Endometrial microvascular endothelial cells (primary cell): ENCODE results near the gene ATN1. TPM values are rescaled to one million over a fixed set of nuclear protein-coding genes. Genes with fewer than 3 reads are reported as not detected.
"Not testable (repeated sequence)": the region's sequence is repeated elsewhere in the genome, so short reads cannot be mapped to it uniquely, and the experiment has no call there.

Experiments
- in situ Hi-C: cut with HindIII; loops from 2 replicates; pipeline ENCODE4 v1.10.0; 2017; ENCODE audit warnings: low sequenced_read_pairs, low pct_unique_long_range_greater_than_20kb; ENCODE audit errors: inconsistent ontology term
- total RNA-seq: library from RNA; depleted of rRNA; stranded (reverse); fragments of >200 nt; gene quantifications from one replicate; pipeline ENCODE4 v1.2.3, GENCODE V29; 2015; ENCODE audit errors: inconsistent ontology term

ATN1 gene
- total RNA-seq, 1 donor from 2014 or later = 26.8 TPM

- in situ Hi-C loops = no loop called here
Measured at GRCh38 chr12:6899837-6900519, 27.8 kb upstream of the ATN1 start.

- in situ Hi-C loops = no loop called here
Measured at GRCh38 chr12:6902448-6902847, 25.3 kb upstream of the ATN1 start.

DNA sequence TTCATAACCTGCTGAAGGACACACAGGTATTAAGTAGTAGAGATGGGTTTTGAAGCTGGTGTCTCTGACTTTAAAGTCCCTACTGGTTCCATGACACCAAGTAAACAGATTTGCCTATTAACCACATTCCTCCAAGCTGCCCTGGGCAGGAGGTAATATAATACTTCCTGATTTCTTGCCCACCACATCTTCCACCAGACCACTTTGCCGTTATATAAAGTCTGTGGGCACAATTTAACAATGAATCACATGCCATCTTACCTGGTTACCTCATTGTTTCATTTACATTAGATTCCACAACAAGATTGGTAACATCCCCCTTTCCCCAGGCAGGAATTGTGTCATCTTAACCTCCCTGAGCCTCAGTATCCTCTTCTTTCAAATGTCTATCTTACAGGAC, 24.0 kb upstream of the ATN1 start:
- in situ Hi-C loops = no loop called here

GRCh38 chr12:6904280-6905276, 23.2 kb upstream of the ATN1 start, which contains the start of gene LRRC23:
Gene LRRC23, plus strand, starts transcription at chr12:6904822. Its CDS starts 812 bp downstream, at chr12:6905634.
- in situ Hi-C loops = no loop called here

DNA sequence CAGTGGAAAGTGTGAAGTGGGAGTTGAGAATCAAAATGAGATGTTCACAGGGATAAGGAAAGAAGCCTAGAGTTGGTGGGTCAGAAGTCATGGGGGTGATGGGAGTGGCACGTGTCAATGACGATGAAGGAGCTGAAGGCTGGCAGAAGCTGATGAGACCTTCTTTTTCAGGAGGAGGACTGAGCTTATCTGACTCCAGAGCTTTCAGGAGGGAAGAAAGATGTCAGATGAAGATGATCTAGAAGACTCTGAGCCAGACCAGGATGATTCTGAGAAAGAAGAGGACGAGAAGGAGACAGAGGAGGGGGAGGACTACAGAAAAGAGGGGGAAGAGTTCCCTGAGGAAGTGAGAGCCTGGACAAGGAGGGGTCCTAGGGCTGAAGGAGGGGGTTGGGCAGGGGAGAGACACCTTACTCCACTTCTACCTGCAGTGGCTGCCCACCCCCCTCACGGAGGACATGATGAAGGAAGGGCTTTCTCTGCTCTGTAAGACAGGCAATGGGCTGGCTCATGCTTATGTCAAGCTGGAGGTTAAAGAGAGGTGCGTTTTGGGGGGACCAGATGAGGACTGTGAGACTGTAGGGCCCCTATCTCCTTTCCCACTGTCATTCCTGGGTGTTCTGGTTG, 22.2 kb upstream of the ATN1 start:
- in situ Hi-C loops = no loop called here

GRCh38 chr12:6908141-6908540, 19.6 kb upstream of the ATN1 start:
- in situ Hi-C loops = not testable (repeated sequence)

DNA sequence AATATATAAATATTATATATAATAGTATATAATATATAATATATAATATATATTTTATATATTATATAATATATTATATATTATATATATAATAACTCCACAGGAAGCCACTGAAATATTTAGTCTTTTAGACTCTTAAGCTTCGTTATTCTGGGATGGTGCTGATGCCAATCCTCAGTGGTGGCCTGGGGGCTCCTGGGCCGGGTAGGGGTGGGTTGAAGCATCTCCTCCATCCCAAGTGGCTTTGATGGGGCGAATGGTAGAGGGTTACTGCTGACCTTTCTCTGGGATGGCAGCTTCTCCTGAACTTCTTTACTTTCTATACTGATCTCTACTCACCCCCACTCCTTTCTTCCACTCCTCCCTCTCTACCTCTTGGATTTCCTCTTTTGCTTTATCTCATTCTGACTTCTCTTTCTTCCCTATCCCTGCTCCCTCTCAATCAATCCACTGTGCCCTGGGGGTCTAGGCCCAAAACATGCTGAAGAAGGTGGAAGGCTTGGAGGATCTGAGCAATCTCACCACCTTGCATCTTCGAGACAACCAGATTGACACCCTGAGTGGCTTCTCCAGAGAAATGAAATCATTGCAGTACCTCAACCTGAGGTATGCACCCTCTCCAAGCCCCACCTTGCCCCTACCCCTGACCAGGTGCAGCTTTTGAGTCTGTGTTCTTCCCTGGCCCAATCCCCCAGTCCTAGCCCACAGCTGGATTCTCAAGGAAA, 18.2 kb upstream of the ATN1 start:
- in situ Hi-C loops = no loop called here

DNA sequence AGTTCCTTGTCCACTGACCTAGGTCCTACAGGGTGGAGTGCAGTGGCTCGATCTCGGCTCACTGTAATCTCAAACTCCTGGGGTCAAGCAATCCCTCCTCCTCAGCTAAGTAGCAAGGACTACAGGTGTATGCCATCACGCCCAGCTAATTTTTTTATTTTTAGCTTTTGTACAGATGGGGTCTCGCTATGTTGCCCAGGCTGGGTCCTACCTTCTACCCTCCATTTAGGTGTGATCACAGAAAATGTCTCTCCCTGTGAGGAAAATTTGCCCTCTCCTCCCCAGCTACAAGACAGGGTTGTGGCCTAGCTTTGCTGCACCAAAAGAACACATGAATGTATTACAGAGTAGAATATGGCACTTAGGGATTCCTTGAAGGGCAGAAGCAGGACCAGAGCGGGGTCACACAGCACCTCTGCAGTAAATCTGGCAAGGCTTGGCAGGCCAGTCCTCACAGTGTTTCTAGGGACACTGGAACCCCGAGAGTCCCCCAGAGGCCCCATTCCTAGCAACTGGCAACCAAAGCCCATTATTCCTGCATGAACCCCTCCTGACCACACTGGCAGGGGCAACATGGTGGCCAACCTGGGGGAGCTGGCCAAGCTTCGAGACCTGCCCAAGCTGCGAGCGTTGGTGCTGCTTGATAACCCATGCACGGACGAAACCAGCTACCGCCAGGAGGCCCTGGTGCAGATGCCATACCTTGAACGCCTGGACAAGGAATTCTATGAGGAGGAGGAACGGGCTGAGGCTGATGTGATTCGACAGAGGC, 15.4 kb upstream of the ATN1 start:
- in situ Hi-C loops = no loop called here

DNA sequence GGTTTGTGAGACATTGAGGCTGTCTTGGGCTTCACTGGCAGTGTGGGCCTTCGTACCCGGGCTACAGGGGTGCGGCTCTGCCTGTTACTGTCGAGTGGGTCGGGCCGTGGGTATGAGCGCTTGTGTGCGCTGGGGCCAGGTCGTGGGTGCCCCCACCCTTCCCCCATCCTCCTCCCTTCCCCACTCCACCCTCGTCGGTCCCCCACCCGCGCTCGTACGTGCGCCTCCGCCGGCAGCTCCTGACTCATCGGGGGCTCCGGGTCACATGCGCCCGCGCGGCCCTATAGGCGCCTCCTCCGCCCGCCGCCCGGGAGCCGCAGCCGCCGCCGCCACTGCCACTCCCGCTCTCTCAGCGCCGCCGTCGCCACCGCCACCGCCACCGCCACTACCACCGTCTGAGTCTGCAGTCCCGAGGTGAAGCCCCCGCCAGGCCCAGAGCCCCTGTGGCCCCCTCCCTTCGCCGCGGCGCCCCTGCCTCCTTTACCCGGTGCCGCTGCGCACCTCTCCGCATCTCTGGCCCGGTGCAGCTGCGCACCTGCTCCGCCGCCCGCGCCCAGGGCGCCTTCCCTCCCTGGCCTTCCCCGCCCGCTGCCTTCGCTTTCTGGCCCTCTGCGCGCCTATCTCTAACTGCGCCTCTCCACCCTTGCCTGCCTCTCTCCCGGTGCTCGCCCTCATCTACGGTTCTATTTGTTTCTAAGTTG, 13.4 kb upstream of the ATN1 start, which contains the start of gene ENO2:
ENO2 (plus strand) TSS at position 335 of the 701 bp plus-strand sequence. CDS start 1,253 bp downstream, outside the sequence.
- in situ Hi-C loops = no loop called here

- in situ Hi-C loops = no loop called here
Measured at GRCh38 chr12:6914947-6915788, 12.6 kb upstream of the ATN1 start.

DNA sequence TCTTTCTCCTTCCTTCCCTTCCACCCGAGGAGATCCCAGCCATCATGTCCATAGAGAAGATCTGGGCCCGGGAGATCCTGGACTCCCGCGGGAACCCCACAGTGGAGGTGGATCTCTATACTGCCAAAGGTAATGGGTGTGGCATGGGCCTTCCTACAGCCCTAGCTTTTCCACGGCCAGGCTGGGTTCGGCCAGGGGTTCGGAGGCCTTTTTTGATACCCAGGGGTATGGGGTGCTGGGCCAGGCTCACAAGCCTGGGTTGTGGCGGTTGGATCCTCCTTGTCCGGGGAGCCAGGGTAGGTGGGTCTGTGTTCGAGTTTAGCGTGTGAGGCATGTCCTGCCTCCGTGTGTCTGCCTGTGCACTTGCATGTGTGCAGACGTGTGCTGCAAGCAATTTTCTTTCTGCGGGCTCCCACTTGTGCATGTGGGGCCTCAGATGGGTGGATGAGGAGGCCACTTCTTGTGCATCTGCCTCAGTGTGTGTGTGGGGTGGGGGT, 11.9 kb upstream of the ATN1 start:
- in situ Hi-C loops = no loop called here

GRCh38 chr12:6916426-6917200, 11.1 kb upstream of the ATN1 start:
- in situ Hi-C loops = no loop called here

DNA sequence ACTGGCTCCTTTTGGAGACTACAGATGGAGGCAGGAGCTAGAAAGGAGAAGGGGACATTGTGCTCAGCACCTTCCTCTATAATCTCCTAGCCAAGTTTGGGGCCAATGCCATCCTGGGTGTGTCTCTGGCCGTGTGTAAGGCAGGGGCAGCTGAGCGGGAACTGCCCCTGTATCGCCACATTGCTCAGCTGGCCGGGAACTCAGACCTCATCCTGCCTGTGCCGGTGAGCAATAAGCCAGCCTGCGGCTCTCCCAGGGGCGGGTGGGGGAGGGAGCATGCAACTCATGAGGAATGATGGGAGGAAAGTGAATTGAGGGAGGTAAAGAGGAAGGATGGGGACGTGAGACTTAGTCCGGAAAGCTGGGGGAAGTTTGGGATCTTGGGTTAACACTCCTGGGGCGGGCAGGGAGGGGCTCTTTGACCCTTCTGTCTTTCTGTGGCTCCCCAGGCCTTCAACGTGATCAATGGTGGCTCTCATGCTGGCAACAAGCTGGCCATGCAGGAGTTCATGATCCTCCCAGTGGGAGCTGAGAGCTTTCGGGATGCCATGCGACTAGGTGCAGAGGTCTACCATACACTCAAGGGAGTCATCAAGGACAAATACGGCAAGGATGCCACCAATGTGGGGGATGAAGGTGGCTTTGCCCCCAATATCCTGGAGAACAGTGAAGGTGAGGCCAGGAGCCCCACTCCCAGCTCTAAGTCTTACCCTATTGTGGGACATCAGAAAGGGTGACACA, 10.1 kb upstream of the ATN1 start:
- in situ Hi-C loops = no loop called here

- in situ Hi-C loops = no loop called here
Measured at GRCh38 chr12:6919588-6919987, 8.2 kb upstream of the ATN1 start.

DNA sequence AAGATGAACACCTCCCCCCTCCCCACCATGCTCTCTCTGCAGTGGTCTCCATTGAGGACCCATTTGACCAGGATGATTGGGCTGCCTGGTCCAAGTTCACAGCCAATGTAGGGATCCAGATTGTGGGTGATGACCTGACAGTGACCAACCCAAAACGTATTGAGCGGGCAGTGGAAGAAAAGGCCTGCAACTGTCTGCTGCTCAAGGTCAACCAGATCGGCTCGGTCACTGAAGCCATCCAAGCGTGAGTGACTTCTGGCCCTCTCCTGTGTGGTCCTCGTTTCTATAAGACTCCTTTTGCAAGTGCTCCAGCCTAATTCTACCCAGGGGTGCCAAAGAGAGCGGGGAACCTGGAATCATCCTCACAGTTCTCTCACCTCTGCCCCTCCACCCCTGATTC, 6.2 kb upstream of the ATN1 start:
- in situ Hi-C loops = no loop called here
